Epithelial cell of esophagus (primary cell): ENCODE measurements around the gene CDKN3.
A peak's percentile ranks its signal among the peaks of the same experiment; 100 is the strongest.

Experiments
- DNase-seq: peaks from one replicate; pipeline ENCODE4 v3.0.0; 2010; ENCODE audit warnings: low read depth
- H3K4me3 ChIP-seq: 2 replicates; pipeline ENCODE4 v1.5.1; 2011; ENCODE audit warnings: mild to moderate bottlenecking, low read length, control low read depth
- CTCF ChIP-seq: IDR thresholded peaks from 2 replicates; pipeline ENCODE4 v1.5.1; 2011; ENCODE audit warnings: low read depth, mild to moderate bottlenecking, low read length, control low read depth, inconsistent platforms; ENCODE audit not compliant: insufficient read depth; ENCODE audit errors: missing control alignments

The CDKN3 gene

GRCh38 chr14:54362089-54362504 lies 34.7 kb upstream of the CDKN3 start:
- no peak for TF ChIP-seq CTCF
- no peak for DNase-seq
- no peak overlapping the region for H3K4me3 ChIP-seq

DNA sequence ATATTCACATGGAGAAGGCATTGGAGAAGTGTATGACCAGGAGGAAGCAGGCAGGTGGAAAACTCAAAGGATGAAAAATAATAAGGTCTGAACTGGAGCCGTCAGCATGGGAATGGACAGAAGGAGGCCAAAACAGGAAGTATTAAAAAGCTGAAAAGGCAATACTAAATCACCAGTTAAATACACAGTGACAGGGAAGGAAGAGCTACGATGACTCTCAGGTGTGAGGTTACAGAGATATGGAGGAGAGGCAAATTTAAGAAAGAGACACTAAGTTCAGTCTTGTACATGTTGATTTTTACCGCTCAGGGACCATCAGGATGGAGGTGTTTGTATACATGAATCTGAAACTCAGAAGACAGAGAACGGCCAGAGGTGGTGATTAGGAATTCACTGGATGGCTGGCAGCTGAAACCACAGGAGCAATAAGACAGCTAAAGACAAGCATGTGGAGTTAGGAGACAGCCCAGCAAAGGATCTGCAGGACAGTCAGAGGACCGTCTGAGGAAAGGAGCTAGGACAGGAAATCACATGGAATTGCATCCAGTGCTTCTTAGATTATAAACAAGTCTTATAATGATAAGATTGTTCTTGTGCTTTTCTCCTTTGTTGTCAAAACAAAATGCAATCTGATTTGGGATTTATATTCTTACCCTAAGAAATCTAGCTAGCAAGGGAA lies 33.9 kb upstream of the CDKN3 start:
- DNase-seq, result no peak
- TF ChIP-seq CTCF, result no peak

DNA sequence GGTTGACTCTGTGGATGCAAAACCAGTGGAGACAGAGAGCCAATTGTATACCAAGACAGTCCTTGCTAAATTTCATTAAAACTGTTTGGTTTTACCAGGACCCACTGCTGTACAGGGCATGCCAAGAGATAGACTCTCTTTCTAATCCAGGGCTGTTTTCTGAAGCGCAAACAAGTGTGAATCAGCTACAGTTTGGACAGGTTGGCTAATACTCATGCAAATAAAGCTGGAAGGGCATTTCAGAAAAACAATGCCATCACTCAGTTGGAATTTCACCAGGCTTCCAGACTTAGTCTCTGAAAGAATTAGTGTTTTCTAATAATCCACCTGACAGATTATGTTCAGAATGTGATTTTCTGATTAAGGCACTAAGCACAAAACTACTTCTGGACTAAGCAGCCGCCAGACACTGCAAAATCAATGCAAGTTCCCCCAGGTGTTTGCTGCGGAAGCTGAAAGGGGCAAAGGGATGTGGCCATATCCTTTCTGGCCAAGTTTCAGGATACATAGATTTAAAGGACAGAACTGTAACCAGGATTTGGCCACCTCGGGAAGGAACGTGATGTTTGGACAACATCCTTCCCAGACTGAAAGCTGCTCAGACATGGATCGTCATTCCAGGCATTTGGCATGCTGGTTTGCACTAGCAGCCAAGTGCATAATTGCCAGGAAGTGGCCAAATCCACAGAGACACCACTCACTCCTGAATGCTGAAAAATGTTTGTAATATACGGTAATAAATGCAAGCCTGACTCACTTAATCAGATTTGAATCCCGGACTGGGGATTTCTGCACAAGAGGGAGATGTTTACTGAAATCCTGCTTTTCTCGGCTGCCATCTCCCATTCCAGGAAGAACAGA lies 32.0 kb upstream of the CDKN3 start:
- DNase-seq, result peak; percentile 82
- H3K4me3 ChIP-seq, result no peak overlapping the region
- no peak for TF ChIP-seq CTCF

More for the DNA sequence above, 33.9 kb upstream of the CDKN3 start:
- H3K4me3 ChIP-seq, result no peak overlapping the region

- peak; percentile 49 for DNase-seq
- TF ChIP-seq CTCF, result peak; percentile 52
- no peak overlapping the region for H3K4me3 ChIP-seq
These were observed 29.8 kb upstream of the CDKN3 start for GRCh38 chr14:54366736-54367735.

GRCh38 chr14:54368291-54368690 lies 28.5 kb upstream of the CDKN3 start:
- no peak overlapping the region for H3K4me3 ChIP-seq
- DNase-seq, result no peak
- TF ChIP-seq CTCF, result no peak

GRCh38 chr14:54369343-54369742 lies 27.5 kb upstream of the CDKN3 start:
- H3K4me3 ChIP-seq, result no peak overlapping the region
- no peak for TF ChIP-seq CTCF
- DNase-seq, result no peak
